GM19324 (cell line): Measurements from ENCODE around the gene TBX1.

Source experiments
- ATAC-seq: cut with Tn5 transposase; IDR thresholded peaks from one replicate; pipeline ENCODE4 v1.9.1; 2021; ENCODE audit warnings: mild to moderate bottlenecking, moderate library complexity; ENCODE audit not compliant: unreplicated experiment, low FRiP score

TBX1 gene

DNA sequence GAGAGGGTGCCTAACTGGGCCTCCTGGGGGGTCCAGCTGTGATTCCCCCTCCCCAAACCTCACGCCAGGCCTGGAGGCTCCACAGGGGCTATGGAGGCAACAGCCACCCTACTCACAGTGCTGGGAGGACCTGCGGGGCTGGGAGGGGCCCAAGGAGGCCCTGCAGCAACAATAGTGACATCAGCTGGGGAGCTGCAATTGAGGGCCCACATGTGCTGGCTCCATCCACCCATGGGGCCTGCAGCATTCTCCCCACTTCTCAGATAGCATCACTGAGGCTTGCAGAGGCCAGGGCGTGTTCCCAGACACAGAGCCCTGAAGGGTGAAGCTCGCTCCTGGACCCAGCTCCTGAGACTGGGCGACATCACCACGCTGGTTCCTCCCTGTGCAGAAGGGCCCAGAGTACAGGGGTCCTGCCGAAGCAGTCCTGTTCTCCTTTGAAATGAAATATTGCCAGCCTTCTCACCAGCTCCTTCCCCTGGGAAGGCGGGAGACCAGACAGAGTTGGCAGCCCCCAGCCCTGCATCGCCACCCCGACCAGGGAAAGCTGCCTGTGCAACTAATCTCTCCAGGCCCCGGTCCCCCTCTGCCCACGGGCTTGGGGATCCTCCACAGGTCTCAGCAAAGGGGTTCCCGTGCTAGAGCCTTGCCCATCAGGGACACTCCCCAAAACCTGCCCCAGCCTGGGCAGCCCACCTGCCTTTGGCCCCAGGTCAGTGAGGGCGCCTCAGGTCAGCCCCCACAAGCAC lies 8.9 kb upstream of the TBX1 start:
- ATAC-seq, result no peak

DNA sequence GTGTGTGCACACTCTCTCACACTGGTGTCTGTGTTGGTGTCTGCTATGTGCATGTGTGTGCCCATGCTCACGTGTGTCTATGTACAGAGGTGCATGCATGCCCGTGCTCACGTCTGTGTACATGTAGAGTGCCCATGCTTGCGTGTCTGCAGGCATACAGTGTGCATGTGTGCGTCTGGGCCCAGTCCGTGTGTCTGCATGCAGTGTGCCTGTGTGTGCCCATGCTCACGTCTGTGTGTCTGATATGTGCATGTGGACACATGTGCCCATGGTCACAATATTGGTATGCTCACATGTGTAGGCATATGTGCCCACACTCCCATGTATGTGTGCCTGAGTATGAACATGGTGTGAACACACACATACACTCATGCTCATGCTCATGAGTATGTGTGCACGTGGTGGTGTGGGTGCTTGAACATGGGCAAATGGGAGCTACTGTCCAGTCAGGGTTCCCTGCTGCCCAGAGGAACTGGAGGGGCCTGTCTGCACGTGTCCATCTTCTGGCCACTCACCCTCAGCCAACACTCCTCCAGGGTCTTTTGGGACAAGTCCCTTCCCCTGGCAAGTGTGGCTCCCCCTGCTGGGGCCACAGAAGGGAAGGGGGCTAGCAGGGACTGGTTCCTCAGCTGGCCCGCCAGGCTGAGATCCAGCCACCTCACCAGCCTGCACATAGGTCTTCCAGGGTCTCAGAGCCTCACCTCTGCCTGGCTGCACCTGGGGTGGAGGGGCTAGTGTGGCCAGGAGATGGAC lies 7.3 kb upstream of the TBX1 start:
- no peak for ATAC-seq

- no peak for ATAC-seq
These were observed 6.4 kb upstream of the TBX1 start for GRCh38 chr22:19753996-19754700.

DNA sequence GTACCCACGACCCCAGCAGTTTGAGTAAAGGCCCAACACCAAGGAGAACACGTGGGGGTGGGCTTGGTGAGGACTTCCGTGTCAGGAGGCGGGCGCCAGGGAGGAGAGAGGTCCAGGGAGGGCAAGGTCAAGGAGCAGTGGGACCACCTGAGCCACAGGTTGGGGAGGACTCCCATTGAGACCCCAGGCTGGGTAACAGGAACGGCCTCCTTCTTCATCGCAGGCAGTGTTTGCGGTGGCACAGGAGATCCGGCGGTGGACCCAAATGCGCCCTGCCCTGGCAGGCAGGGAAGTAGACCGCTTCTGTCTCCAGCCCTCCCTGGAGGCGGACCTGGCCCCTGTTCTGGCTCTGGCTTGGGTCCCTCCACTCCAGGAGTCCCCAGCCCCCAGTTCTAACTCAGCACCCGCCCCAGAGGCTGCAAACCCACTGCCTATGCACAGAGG lies 5.9 kb upstream of the TBX1 start:
- ATAC-seq, result no peak

- ATAC-seq, result no peak
These were observed 5.3 kb upstream of the TBX1 start for GRCh38 chr22:19755145-19755710.

- ATAC-seq, result no peak
These were observed 4.8 kb upstream of the TBX1 start for GRCh38 chr22:19755722-19756287.

GRCh38 chr22:19756288-19757128 lies 4.1 kb upstream of the TBX1 start:
- ATAC-seq, result no peak

- no peak for ATAC-seq
These were observed 3.2 kb upstream of the TBX1 start for GRCh38 chr22:19757140-19757984.

DNA sequence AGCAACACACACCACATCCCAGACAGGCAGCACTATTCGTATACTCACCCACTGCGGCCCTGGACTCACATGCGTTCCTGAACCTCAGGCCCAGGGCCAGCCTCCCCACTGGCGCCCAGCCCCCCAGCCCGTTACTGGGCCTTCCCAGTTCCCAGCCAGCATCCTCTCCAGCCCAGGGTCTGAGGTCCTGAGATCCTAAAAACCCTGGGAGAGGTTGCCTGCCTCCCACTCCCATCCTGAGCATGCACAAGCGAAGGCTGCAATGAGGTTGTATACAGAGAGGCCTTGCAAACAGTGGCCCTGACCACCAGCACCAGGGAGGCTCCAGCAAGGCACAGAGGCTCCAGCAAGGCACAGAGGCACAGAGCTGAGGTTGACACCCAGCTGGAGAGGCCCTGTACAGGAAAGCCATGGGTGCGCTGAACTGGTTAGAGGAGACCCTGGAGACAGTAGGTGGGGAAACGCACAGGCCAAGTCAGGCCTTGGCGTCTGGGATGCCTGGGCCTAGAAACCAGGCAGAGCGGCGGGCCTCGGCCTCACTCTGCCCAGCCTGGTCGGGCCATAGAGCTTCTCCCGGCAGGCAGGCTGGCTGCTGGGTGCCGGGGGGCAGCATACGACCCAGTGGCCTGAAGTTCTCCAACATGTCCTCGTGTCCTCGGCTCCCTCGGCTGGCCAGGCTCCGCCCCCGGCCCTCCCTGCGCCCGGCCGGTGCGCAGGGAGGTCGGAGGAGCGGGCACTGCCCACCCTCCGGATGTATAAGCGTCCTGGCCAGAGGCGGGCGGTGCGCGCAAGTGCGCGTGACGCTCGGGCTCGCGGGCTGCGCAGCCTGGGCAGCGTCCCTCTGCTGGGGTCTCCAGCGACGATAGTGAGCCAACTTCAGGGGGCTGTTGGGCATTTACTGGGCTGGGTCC lies 2.3 kb upstream of the TBX1 start:
- no peak for ATAC-seq

DNA sequence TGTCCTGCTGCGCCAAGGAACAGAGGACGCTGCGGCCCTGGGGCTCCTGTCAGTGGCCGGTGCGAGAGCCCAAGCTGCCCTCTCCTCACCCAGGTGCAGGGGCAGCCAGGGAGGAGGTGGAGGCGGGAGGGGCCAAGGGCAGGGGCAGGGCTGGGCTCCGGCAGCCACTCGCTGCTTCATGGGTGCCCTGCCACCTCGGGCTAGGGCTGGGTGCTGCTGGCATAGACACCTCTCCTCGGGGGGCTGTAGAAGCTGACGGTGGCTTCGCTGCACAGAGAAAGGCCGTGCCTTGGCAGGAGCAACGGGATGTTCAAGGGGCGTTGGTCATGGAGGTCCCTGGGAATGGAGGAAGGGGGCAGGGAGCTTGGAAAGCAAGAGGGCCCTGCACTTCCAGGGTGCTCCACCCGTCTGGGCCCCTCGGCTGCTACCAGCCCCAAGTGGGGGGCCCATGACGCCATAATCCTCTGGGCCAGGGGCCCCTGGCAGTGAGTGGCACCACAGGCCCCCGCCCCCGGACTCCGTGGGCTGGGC lies 1.6 kb upstream of the TBX1 start:
- no peak for ATAC-seq

DNA sequence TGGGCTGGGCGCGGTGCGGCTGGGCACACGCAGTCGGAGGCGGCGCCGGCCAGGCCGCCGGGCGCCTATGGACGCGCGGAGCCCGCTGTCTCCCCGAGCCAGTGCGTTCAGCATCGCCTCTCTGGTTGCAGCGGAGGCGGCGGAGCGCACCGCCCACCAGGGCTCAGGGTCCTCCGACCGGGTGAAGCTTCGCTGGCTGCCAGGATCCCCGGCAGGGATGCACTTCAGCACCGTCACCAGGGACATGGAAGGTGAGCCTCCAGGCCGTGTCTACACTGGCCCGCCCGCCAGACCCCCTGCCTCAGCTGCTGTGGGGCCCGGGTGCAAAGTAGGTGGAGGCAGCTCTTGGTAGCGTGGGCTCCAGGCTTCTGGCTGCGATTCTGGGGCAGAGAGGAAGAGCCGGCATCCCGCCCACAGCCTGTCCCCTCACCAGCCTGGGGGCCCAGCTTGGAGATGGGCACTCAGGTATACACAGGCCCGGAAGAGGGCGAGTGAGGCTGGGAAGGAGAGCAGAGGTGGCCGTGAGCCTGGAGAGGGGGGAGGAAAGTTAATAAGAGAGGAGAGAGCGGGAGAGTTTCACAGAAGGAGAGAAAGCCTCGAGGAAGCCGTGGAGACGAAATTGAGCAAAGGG lies 1.0 kb upstream of the TBX1 start:
- ATAC-seq, result no peak

GRCh38 chr22:19760951-19761724 lies 560 bp downstream of the TBX1 start:
- no peak for ATAC-seq

GRCh38 chr22:19761725-19762567 lies 1.4 kb downstream of the TBX1 start:
- no peak for ATAC-seq

GRCh38 chr22:19762568-19763457 lies 2.2 kb downstream of the TBX1 start:
- no peak for ATAC-seq
